BE2C (cell line): ENCODE data around the gene FERMT1.
"Not testable (repeated sequence)": the region's sequence is repeated elsewhere in the genome, so short reads cannot be mapped to it uniquely, and the experiment has no call there.

Experiments
- DNase-seq: peaks from one replicate; pipeline ENCODE4 v3.0.0-alpha.2; 2020
- H3K27me3 ChIP-seq: fragments of 250-450 bp; sonication (Bioruptor Pico); 2 replicates; pipeline ENCODE4 v1.5.1; 2020; ENCODE audit warnings: mild to moderate bottlenecking
- H3K36me3 ChIP-seq: fragments of 250-450 bp; sonication (Bioruptor Pico); 2 replicates; pipeline ENCODE4 v1.5.1; 2020; ENCODE audit warnings: mild to moderate bottlenecking
- H3K4me1 ChIP-seq: fragments of 250-450 bp; sonication (Bioruptor Pico); 2 replicates; pipeline ENCODE4 v1.5.1; 2020
- H3K4me3 ChIP-seq: 2 replicates; pipeline ENCODE4 v1.5.1; 2011; ENCODE audit warnings: low read depth, low read length
- H3K9me3 ChIP-seq: fragments of 250-450 bp; sonication (Bioruptor Pico); 2 replicates; pipeline ENCODE4 v1.5.1; 2020
- CTCF ChIP-seq: IDR thresholded peaks from 2 replicates; pipeline ENCODE4 v1.5.1; 2012; ENCODE audit warnings: mild to moderate bottlenecking, low read depth, low read length

The FERMT1 gene

DNA sequence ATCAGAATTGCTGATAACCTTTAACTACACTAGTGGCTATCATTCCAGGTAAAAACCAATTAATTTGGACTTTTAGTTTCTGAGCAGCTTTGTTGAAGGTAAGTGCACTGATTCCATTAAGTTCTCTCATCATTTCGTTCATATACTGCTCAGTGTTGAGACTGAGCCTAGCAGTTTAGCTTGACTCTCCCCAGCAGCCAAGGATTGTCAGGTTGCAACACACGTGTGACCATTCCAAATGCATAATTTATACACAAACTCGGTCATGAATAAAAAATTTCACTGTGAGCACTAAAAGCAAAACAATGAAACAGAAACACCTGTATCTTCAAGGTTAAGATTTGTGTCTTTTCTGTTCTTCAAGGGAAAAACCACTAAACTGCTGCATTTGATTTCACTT is 8.9 kb downstream of the FERMT1 start:
- no peak for TF ChIP-seq CTCF
- DNase-seq = no peak
- Histone ChIP-seq H3K27me3 (no peaks in the 10 kb centered on the region), H3K36me3 (no peaks in the 10 kb centered on the region), H3K9me3 (peaks cover 3% of the 10 kb centered on the region; the same call in 1 of the 2 replicates), H3K4me1 (no peaks in the 10 kb centered on the region), H3K4me3 (no peak overlapping the region)

GRCh38 chr20:6112965-6113364 is 9.9 kb downstream of the FERMT1 start:
- not testable (repeated sequence) for DNase-seq, H3K9me3 ChIP-seq

GRCh38 chr20:6108330-6108729 is 14.5 kb downstream of the FERMT1 start:
- H3K9me3 ChIP-seq = no peaks in the 10 kb centered on the region
- no peaks in the 10 kb centered on the region; the same call in 1 of the 2 replicates for H3K4me1 ChIP-seq
- no peak overlapping the region for H3K4me3 ChIP-seq
- no peaks in the 10 kb centered on the region for H3K36me3 ChIP-seq
- no peaks in the 10 kb centered on the region; the same call in 1 of the 2 replicates for H3K27me3 ChIP-seq
- no peak for TF ChIP-seq CTCF
- DNase-seq = no peak

More at GRCh38 chr20:6112965-6113364, 9.9 kb downstream of the FERMT1 start:
- not testable (repeated sequence) for H3K4me1 ChIP-seq, H3K36me3 ChIP-seq, H3K4me3 ChIP-seq, H3K27me3 ChIP-seq

DNA sequence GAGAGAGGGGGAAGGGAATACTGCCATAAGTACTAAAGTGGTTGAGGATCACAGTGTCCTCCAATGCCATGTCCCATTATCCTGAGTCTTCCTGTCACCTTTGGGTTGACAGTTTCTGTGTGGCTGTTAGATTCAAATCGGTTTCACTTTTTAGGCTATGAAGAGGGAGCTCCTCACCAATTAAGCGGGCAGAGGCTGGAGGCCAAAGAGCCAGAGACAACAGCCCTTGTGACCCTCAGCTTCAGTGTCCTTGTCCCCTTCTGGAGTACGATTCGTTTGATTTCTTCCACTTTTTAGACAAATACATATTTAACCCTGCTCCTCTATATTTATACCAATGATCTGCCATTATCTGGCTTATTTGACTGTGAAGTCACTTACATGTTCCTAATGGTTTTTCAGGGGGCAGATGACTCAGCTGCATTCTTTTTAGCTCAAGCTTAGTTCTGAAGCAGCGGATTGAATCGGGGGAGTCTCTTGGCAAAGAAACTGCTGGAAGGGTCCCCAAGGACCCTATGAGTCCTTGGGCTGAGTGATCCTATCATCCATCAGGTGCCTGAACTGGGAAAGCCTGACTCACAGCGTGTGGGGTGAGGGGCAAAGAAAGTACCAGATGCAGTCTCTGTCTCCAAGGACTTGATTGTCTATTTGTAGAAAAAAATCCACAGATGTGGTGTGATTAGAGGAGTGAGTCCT is 18.2 kb downstream of the FERMT1 start:
- Histone ChIP-seq H3K36me3 (no peaks in the 10 kb centered on the region), H3K9me3 (no peaks in the 10 kb centered on the region), H3K27me3 (peaks cover 4% of the 10 kb centered on the region), H3K4me3 (no peak overlapping the region), H3K4me1 (no peaks in the 10 kb centered on the region; the same call in 1 of the 2 replicates)
- no peak for TF ChIP-seq CTCF
- DNase-seq = peak; percentile 18

GRCh38 chr20:6103301-6103700 is 19.5 kb downstream of the FERMT1 start:
- TF ChIP-seq CTCF = no peak
- Histone ChIP-seq H3K4me1 (no peaks in the 10 kb centered on the region; the same call in 1 of the 2 replicates), H3K36me3 (no peaks in the 10 kb centered on the region), H3K9me3 (no peaks in the 10 kb centered on the region), H3K4me3 (no peak overlapping the region), H3K27me3 (peaks cover 4% of the 10 kb centered on the region)
- no peak for DNase-seq

- no peaks in the 10 kb centered on the region for H3K36me3 ChIP-seq
- no peaks in the 10 kb centered on the region; the same call in 1 of the 2 replicates for H3K4me1 ChIP-seq
- H3K27me3 ChIP-seq = peaks cover 11% of the 10 kb centered on the region
- H3K9me3 ChIP-seq = no peaks in the 10 kb centered on the region
- TF ChIP-seq CTCF = no peak
- H3K4me3 ChIP-seq = no peak overlapping the region
- no peak for DNase-seq
These were observed 21.5 kb downstream of the FERMT1 start for GRCh38 chr20:6101346-6101745.
